K562 (cell line): Measurements from ENCODE around the gene WHAMM. TPM values are rescaled to one million over a fixed set of nuclear protein-coding genes. Genes with fewer than 3 reads are reported as not detected.

ENCODE experiments used
- ATAC-seq: fragments of 200-7000 bp; cut with Tn5 transposase; 3 replicates; pipeline ENCODE4 v1.9.1; 2020; ENCODE audit warnings: moderate library complexity
- BruUV-seq: library from RNA; stranded (reverse); fragments of 400-500 nt; replicated peaks from 2 replicates; lab custom pipeline; 2021; lab: Mats Ljungman, UMichigan
- CTCF ChIA-PET: fragments of 300-600 bp; formaldehyde crosslinking; extraction: SDS; loops from one replicate; lab custom pipeline; 2021; ENCODE audit warnings: low intra/inter-chr PET ratio; lab: Yijun Ruan, JAX
- POLR2A ChIA-PET: fragments of 300-600, 350-650 bp; sonication (Branson Sonifier 250); formaldehyde crosslinking; extraction: SDS; loops from one replicate; lab custom pipeline; 2021; ENCODE audit warnings: antibody characterized with exemption, inconsistent platforms; lab: Yijun Ruan, JAX
- DNase-seq, 4 experiments: peaks; one replicate each; pipeline versions ENCODE4 v3.0.0 to v3.0.0-alpha.2; 2011 to 2018; ENCODE audit warnings: low spot score in 3 of 4, mixed read lengths in 3 of 4; ENCODE audit errors: extremely low read depth in 1 of 4
- FAIRE-seq: peaks from 2 replicates; lab custom pipeline; 2011; peaks lifted over from hg19 to GRCh38; lab: Jason Lieb, UNC
- H2AFZ ChIP-seq: 2 replicates; pipeline ENCODE4 v1.6.0; 2011; ENCODE audit warnings: low read depth, low read length, control low read depth, inconsistent platforms
- H3K27ac ChIP-seq: fragments of 200-600 bp; 3 replicates; pipeline ENCODE4 v1.8.0; 2011; ENCODE audit warnings: low read depth, mild to moderate bottlenecking, control low read depth, inconsistent platforms, low read length, moderate library complexity, mixed read lengths; ENCODE audit errors: extremely low read depth
- H3K27me3 ChIP-seq, 2 experiments: fragments of 300-600 bp in 1 of 2; 2 replicates in 1 of 2; 3 replicates in 1 of 2; pipeline versions ENCODE4 v1.6.0 to v1.8.0; 2011; ENCODE audit warnings: inconsistent platforms in 2 of 2, low read length in 2 of 2, mild to moderate bottlenecking in 1 of 2, mixed read lengths in 1 of 2, moderate library complexity in 1 of 2; ENCODE audit not compliant: control insufficient read depth in 2 of 2, insufficient read depth in 2 of 2
- H3K36me3 ChIP-seq: fragments of 300-600 bp; 3 replicates; pipeline ENCODE4 v1.8.0; 2011; ENCODE audit warnings: mild to moderate bottlenecking, low read length, inconsistent platforms; ENCODE audit not compliant: control insufficient read depth, insufficient read depth
- H3K4me1 ChIP-seq, 2 experiments: fragments of 200-600 bp in 1 of 2; replicated peaks in 1 of 2; 2 replicates in 1 of 2; 3 replicates in 1 of 2; pipeline versions ENCODE4 v1.5.1 to v1.8.0; 2011; ENCODE audit warnings: inconsistent platforms in 2 of 2, low read length in 2 of 2, mild to moderate bottlenecking in 1 of 2, mixed read lengths in 1 of 2, moderate library complexity in 1 of 2; ENCODE audit not compliant: control insufficient read depth in 2 of 2, insufficient read depth in 2 of 2
- H3K4me2 ChIP-seq: 2 replicates; pipeline ENCODE4 v1.6.1; 2011; ENCODE audit warnings: low read length, control low read depth, inconsistent platforms, mixed read lengths; ENCODE audit not compliant: insufficient read depth
- H3K4me3 ChIP-seq: fragments of 200-600 bp; sonication (generic), shearing (Covaris generic); 2 replicates; pipeline ENCODE4 v1.5.1; 2016; ENCODE audit warnings: control low read depth, inconsistent platforms
- H3K79me2 ChIP-seq: fragments of 200-600 bp; 3 replicates; pipeline ENCODE4 v1.8.0; 2011; ENCODE audit warnings: low read length, inconsistent platforms; ENCODE audit not compliant: control insufficient read depth, insufficient read depth
- H3K9ac ChIP-seq, 2 experiments: 2 replicates each; pipeline versions ENCODE4 v1.6.0 to v1.6.1; 2011; ENCODE audit warnings: low read depth in 2 of 2, low read length in 2 of 2, control low read depth in 1 of 2, inconsistent platforms in 1 of 2, mild to moderate bottlenecking in 1 of 2, mixed read lengths in 1 of 2; ENCODE audit not compliant: insufficient read depth in 1 of 2
- H3K9me1 ChIP-seq: one replicate; pipeline ENCODE4 v1.6.0; 2011; ENCODE audit warnings: inconsistent platforms, mild to moderate bottlenecking, low read length, moderate library complexity; ENCODE audit not compliant: control insufficient read depth, insufficient read depth
- H3K9me3 ChIP-seq: replicated peaks from 2 replicates; pipeline ENCODE4 v1.5.1; 2011; ENCODE audit warnings: low read depth, low read length, inconsistent platforms; ENCODE audit not compliant: control insufficient read depth, insufficient read depth
- H4K20me1 ChIP-seq: replicated peaks from 2 replicates; pipeline ENCODE4 v1.6.1; 2011; ENCODE audit warnings: low read length, inconsistent platforms, mixed read lengths; ENCODE audit not compliant: control insufficient read depth, insufficient read depth
- C11orf30 ChIP-seq: fragments of 450-650 bp; IDR thresholded peaks from 2 replicates; pipeline ENCODE4 v1.6.1; 2016; ENCODE audit warnings: low read depth, mild to moderate bottlenecking
- GATA2 ChIP-seq: sonication (generic); formaldehyde crosslinking; IDR thresholded peaks from 2 replicates; pipeline ENCODE4 v1.4.0; 2020; ENCODE audit warnings: mild to moderate bottlenecking, missing genetic modification reagents
- LCOR ChIP-seq: sonication (generic); formaldehyde crosslinking; IDR thresholded peaks from 2 replicates; pipeline ENCODE4 v1.8.0; 2022; ENCODE audit warnings: mild to moderate bottlenecking, missing genetic modification reagents
- MAFG ChIP-seq: fragments of 450-650 bp; conservative IDR thresholded peaks from 2 replicates; pipeline ENCODE4 v1.6.1; 2016; ENCODE audit warnings: missing genetic modification characterization, missing compliant biosample characterization
- MCM5 ChIP-seq: fragments of 450-650 bp; IDR thresholded peaks from 2 replicates; pipeline ENCODE4 v1.6.1; 2016; ENCODE audit warnings: low read depth
- MIER1 ChIP-seq: fragments of 450-650 bp; IDR thresholded peaks from 2 replicates; pipeline ENCODE4 v1.6.1; 2016; ENCODE audit warnings: antibody characterized with exemption, mild to moderate bottlenecking, low read depth
- NFIX ChIP-seq: fragments of 250-450 bp; sonication (Bioruptor Pico); IDR thresholded peaks from 2 replicates; pipeline ENCODE4 v1.4.0; 2020; ENCODE audit warnings: low read depth, mild to moderate bottlenecking, moderate library complexity
- RBM39 ChIP-seq: fragments of 200-400 bp; formaldehyde crosslinking; optimal IDR thresholded peaks from 2 replicates; pipeline ENCODE3; 2018; ENCODE audit warnings: low read depth, low read length
- SPI1 ChIP-seq: IDR thresholded peaks from 2 replicates; pipeline ENCODE4 v1.6.1; 2011; ENCODE audit warnings: low read depth, low read length, control low read depth, borderline replicate concordance
- SRSF7 ChIP-seq: fragments of 200-400 bp; formaldehyde crosslinking; optimal IDR thresholded peaks from 2 replicates; pipeline ENCODE3; 2017; ENCODE audit warnings: mild to moderate bottlenecking, low read depth, low read length
- STAG1 ChIP-seq: sonication (generic); formaldehyde crosslinking; IDR thresholded peaks from 2 replicates; pipeline ENCODE4 v1.5.0; 2020; ENCODE audit warnings: missing genetic modification reagents, borderline replicate concordance
- SUPT5H ChIP-seq: fragments of 450-650 bp; IDR thresholded peaks from 2 replicates; pipeline ENCODE4 v1.6.1; 2016
- TCF3 ChIP-seq: sonication (generic); formaldehyde crosslinking; IDR thresholded peaks from 2 replicates; pipeline ENCODE4 v1.4.0; 2020; ENCODE audit warnings: mild to moderate bottlenecking, missing genetic modification reagents
- YY1 ChIP-seq, 3 experiments: IDR thresholded peaks; 2 replicates each; pipeline ENCODE4 v1.6.1; 2011; ENCODE audit warnings: low read length in 2 of 3, mild to moderate bottlenecking in 2 of 3, moderate library complexity in 2 of 3, borderline replicate concordance in 1 of 3, control low read depth in 1 of 3, low read depth in 1 of 3; ENCODE audit not compliant: insufficient read depth in 3 of 3, insufficient replicate concordance in 2 of 3, control insufficient read depth in 1 of 3, insufficient read length in 1 of 3; ENCODE audit errors: extremely low read depth in 1 of 3
- ZBTB1 ChIP-seq: sonication (generic); formaldehyde crosslinking; IDR thresholded peaks from 2 replicates; pipeline ENCODE4 v1.8.1; 2023; ENCODE audit warnings: missing genetic modification reagents, low read depth, mild to moderate bottlenecking, borderline replicate concordance
- ZBTB7A ChIP-seq: IDR thresholded peaks from 2 replicates; pipeline ENCODE4 v1.6.1; 2011; ENCODE audit warnings: low read depth, mild to moderate bottlenecking, low read length, moderate library complexity, borderline replicate concordance; ENCODE audit not compliant: control insufficient read depth
- ZKSCAN3 ChIP-seq: fragments of 250-450 bp; sonication (Bioruptor Pico); IDR thresholded peaks from 2 replicates; pipeline ENCODE4 v1.4.0; 2020
- ZNF316 ChIP-seq: fragments of 450-650 bp; IDR thresholded peaks from 2 replicates; pipeline ENCODE4 v1.6.1; 2016
- WGBS: fragments of 100-300 bp; shearing (Covaris generic); methylation state at CpG from one replicate; pipeline ENCODE4 v1.1.6; 2016; ENCODE audit warnings: low coverage, mixed read lengths; ENCODE audit not compliant: insufficient coverage; ENCODE audit errors: missing lambda C conversion rate; 5-methylcytosine and 5-hydroxymethylcytosine counted together
- in situ Hi-C: fragments of 300-500 bp; cut with MboI; formaldehyde crosslinking; loops from 4 replicates; pipeline ENCODE4 v1.15.0; 2018; ENCODE audit warnings: inconsistent platforms, mixed read lengths
- intact Hi-C: fragments of 100-400 bp; cut with micrococcal nuclease; formaldehyde crosslinking; loops from 2 replicates; pipeline ENCODE4 v1.14.2; 2022
- polyA plus RNA-seq, 8 experiments: library from polyadenylated mRNA; depleted of rRNA in 4 of 8; stranded (reverse) in 5 of 8; unstranded in 3 of 8; fragments of >200 nt; fragmentation: Nextera tagmentation in 2 of 8; fragmentation: Illumina TruSeq in 1 of 8; extraction: Ambion mirVana in 2 of 8; extraction: Trizol in 1 of 8; gene quantifications; 2 replicates each; pipeline versions ENCODE4 v1.2.1 to v1.2.3, GENCODE V29; 2011 to 2014; ENCODE audit warnings: inconsistent platforms in 1 of 8, missing spikeins in 1 of 8
- total RNA-seq, 7 experiments: library from RNA; depleted of rRNA in 6 of 7; stranded (reverse); fragments of >200 nt in 6 of 7; fragmentation: Illumina TruSeq in 2 of 7; extraction: Trizol in 2 of 7; gene quantifications; 2 replicates each; pipeline versions ENCODE4 v1.2.1 to v1.2.3, GENCODE V29; 2011 to 2021; ENCODE audit warnings: low replicate concordance in 1 of 7
- TF ChIP-seq, protein P1 (sequence below): fragments of 250-450 bp; sonication (Bioruptor Pico); IDR thresholded peaks from 2 replicates; pipeline ENCODE4 v1.8.0; 2022; ENCODE audit warnings: inconsistent platforms, mild to moderate bottlenecking, moderate library complexity, borderline replicate concordance
- TF ChIP-seq, protein P2 (sequence below): fragments of 450-650 bp; formaldehyde crosslinking; IDR thresholded peaks from 2 replicates; pipeline ENCODE4 v1.4.0; 2020; ENCODE audit warnings: mild to moderate bottlenecking, moderate library complexity
- TF ChIP-seq, protein P3 (sequence below): fragments of 200-800 bp; sonication (Bioruptor generic); IDR thresholded peaks from 2 replicates; pipeline ENCODE4 v1.6.1; 2017; ENCODE audit warnings: missing genetic modification characterization, missing compliant biosample characterization

WHAMM gene
- total and polyA plus RNA-seq, 9 of the 15 experiments (the other 6 are each of a cell fraction or from before 2014, with no cell fraction given) = 2.0 to 4.8 (median 3.6) TPM

DNA sequence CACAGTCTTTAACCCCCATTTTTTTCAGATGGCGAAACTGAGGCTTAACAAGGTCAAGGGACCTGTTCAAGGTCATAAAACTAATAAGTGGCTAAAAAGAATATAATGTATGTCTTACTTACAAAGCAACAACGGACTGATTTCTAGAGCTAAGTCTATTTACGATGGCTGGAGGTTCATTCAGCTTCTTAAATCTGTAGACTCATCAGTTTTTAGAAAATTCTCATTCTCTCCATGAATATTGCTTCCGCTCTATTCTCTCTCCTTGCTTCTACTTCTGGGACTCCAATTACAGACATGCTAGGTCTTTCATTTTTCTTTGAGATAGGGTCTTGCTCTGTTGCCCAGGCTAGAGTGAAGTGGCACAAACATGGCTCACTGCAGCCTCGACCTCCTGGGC, 68.9 kb downstream of the WHAMM start:
- CTCF ChIA-PET = no interaction called here
- no peak for ATAC-seq
- 5% methylated on average over 5 of the region's 5 CpGs for WGBS
- TF ChIP-seq, protein P1, sequence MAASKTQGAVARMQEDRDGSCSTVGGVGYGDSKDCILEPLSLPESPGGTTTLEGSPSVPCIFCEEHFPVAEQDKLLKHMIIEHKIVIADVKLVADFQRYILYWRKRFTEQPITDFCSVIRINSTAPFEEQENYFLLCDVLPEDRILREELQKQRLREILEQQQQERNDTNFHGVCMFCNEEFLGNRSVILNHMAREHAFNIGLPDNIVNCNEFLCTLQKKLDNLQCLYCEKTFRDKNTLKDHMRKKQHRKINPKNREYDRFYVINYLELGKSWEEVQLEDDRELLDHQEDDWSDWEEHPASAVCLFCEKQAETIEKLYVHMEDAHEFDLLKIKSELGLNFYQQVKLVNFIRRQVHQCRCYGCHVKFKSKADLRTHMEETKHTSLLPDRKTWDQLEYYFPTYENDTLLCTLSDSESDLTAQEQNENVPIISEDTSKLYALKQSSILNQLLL (CRISPR knock-in tag) = no peak
- TF ChIP-seq SUPT5H (no peak), TCF3 (CRISPR knock-in tag) (no peak), GATA2 (CRISPR knock-in tag) (no peak), ZBTB1 (no peak), RBM39 (no peak), LCOR (CRISPR knock-in tag) (no peak), ZBTB7A (no peak), C11orf30 (peak; percentile 32; the same call in 1 of the 2 replicates), STAG1 (CRISPR knock-in tag) (no peak), YY1 (IDR thresholded peaks at IDR 0.05; ENCODE audit: borderline replicate concordance in 1 of 3, control insufficient read depth in 1 of 3, extremely low read depth in 1 of 3, insufficient read depth in 3 of 3, insufficient read length in 1 of 3, insufficient replicate concordance in 2 of 3, low read depth in 1 of 3, low read length in 2 of 3) (no peak), NFIX (no peak), SPI1 (no peak), SRSF7 (no peak), MCM5 (no peak), MIER1 (no peak), ZKSCAN3 (CRISPR knock-in tag) (no peak), MAFG (tag) (peak; percentile 53), ZNF316 (peak; percentile 69)
- TF ChIP-seq, protein P2, sequence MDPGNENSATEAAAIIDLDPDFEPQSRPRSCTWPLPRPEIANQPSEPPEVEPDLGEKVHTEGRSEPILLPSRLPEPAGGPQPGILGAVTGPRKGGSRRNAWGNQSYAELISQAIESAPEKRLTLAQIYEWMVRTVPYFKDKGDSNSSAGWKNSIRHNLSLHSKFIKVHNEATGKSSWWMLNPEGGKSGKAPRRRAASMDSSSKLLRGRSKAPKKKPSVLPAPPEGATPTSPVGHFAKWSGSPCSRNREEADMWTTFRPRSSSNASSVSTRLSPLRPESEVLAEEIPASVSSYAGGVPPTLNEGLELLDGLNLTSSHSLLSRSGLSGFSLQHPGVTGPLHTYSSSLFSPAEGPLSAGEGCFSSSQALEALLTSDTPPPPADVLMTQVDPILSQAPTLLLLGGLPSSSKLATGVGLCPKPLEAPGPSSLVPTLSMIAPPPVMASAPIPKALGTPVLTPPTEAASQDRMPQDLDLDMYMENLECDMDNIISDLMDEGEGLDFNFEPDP (CRISPR knock-in tag) = no peak
- TF ChIP-seq, protein P3, sequence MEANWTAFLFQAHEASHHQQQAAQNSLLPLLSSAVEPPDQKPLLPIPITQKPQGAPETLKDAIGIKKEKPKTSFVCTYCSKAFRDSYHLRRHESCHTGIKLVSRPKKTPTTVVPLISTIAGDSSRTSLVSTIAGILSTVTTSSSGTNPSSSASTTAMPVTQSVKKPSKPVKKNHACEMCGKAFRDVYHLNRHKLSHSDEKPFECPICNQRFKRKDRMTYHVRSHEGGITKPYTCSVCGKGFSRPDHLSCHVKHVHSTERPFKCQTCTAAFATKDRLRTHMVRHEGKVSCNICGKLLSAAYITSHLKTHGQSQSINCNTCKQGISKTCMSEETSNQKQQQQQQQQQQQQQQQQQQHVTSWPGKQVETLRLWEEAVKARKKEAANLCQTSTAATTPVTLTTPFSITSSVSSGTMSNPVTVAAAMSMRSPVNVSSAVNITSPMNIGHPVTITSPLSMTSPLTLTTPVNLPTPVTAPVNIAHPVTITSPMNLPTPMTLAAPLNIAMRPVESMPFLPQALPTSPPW (CRISPR knock-in tag) = no peak

More for the DNA sequence above, 68.9 kb downstream of the WHAMM start:
- DNase-seq (no peak), FAIRE-seq (no peak)
- Histone ChIP-seq H3K9ac (no peak overlapping the region), H3K27me3 (peaks cover 23 to 60% of the 10 kb centered on the region in 2 experiments), H3K4me1 (no peaks in the 10 kb centered on the region), H3K27ac (no peak overlapping the region), H3K79me2 (no peaks in the 10 kb centered on the region), H2AFZ (no peak overlapping the region), H3K9me3 (no peaks in the 10 kb centered on the region), H3K9me1 (no peaks in the 10 kb centered on the region), H4K20me1 (no peaks in the 10 kb centered on the region), H3K4me3 (no peak overlapping the region), H3K36me3 (no peaks in the 10 kb centered on the region), H3K4me2 (no peak overlapping the region)
- in situ Hi-C loops (no loop called here), intact Hi-C loops (no loop called here)
- no TSS peak for BruUV-seq
- POLR2A ChIA-PET = interaction anchor here (0.7 to 1.4 kb wide), 2 partner anchors 18 to 792 kb away, joined by 4 read pairs; no protein-coding TSS in a partner anchor
